ENCODE results near the gene NCK1.

NCK1 gene

DNA sequence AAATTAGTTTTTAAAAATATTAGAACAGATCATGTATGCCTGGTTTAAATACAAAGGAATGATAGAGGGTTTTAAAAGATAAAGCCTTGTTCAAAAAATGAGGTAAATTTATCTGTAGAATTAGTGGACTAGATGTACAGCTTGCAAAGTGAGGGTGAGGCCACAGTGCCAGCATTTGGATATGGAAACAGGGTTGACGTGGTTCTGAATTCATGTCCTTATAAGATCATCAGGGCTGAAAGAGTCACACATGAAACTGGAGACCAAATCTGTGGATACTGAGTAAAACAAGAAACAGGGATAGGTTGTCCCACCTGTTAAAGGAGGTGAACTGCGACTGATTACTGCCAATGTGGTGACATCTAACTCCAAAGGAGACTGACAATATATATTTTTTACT, 46.3 kb downstream of the NCK1 start:
- H3K4me1 Mint-ChIP-seq (ENCODE audit: low read depth) = peaks cover 51% of the 10 kb centered on the region
- H3K4me3 Mint-ChIP-seq = no peak overlapping the region
- H3K27ac Mint-ChIP-seq = no peak overlapping the region

DNA sequence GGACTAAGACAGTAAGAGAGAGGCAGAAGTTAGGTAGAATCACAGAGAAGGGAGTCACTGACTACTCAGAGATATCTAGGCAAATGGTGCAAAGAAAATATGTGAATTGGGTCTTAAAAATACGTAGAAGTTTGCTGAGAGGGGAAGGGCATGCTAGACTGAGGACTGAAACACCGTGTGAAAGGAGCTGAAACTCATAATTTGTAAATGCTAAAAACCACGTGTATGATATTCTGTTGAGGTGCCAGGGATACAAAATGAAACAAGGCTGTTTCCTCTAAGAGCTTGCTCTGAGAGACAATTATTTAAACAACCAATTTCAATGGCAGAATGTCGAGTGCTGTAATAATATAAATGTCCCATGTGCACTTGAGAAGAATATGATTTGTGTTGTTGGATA, 47.2 kb downstream of the NCK1 start:
- Mint-ChIP-seq H3K4me3 (no peak overlapping the region), H3K4me1 (ENCODE audit: low read depth) (peaks cover 53% of the 10 kb centered on the region), H3K9me3 (peaks cover 20% of the 10 kb centered on the region), H3K27me3 (ENCODE audit: low read depth) (no peaks in the 10 kb centered on the region), H3K27ac (peak overlapping the region; percentile 16), H3K36me3 (ENCODE audit: low read depth) (peaks cover 52% of the 10 kb centered on the region)
- no peak for DNase-seq (ENCODE audit: low spot score)

More for the DNA sequence above, 46.3 kb downstream of the NCK1 start:
- no peak for DNase-seq (ENCODE audit: low spot score)
- H3K36me3 Mint-ChIP-seq (ENCODE audit: low read depth) = peaks cover 50% of the 10 kb centered on the region
- no peaks in the 10 kb centered on the region for H3K27me3 Mint-ChIP-seq (ENCODE audit: low read depth)
- H3K9me3 Mint-ChIP-seq = peaks cover 26% of the 10 kb centered on the region

DNA sequence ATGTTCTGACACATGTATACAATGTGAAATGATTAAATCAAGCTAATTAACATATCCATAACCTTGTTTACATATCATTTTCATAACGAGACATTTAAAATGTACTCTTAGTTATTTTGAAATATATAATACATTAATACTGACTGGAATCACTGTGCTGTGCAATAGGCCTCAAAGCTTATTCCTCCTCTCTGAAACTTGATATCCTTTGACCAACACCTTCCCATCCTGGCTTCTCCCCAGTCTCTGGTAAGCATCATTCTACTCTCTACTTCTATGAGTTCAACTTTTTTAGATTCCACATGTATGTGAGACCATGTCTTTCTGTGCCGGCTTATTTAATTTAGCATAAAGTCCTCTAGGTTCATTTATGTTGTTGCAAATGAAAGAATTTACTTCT, 48.7 kb downstream of the NCK1 start:
- H3K27ac Mint-ChIP-seq = no peak overlapping the region
- H3K36me3 Mint-ChIP-seq (ENCODE audit: low read depth) = peaks cover 50% of the 10 kb centered on the region
- H3K27me3 Mint-ChIP-seq (ENCODE audit: low read depth) = no peaks in the 10 kb centered on the region
- DNase-seq (ENCODE audit: low spot score) = no peak
- H3K9me3 Mint-ChIP-seq = peaks cover 13% of the 10 kb centered on the region
- no peak overlapping the region for H3K4me3 Mint-ChIP-seq
- peaks cover 63% of the 10 kb centered on the region for H3K4me1 Mint-ChIP-seq (ENCODE audit: low read depth)

DNA sequence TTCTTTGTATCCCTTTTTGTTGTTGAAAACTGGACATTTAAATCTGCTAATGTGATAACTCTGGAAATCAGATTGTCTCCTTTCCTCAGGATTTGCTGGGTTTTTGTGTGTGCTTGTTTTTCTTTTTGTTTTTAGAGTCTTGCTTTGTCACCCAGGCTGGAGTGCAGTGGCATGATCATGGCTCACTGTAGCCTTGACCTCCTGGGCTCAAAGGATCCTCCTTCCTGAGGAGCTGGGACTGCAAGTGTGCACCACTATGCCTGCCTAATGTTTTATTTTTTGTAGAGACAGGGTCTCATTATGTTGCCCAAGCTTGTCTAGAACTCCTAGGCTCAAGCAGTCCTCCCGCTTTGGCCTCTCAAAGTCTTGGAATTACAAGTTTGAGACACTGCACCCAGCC, 51.2 kb downstream of the NCK1 start:
- no peak for DNase-seq (ENCODE audit: low spot score)
- no peak overlapping the region for H3K4me3 Mint-ChIP-seq
- H3K27ac Mint-ChIP-seq = no peak overlapping the region
- H3K36me3 Mint-ChIP-seq (ENCODE audit: low read depth) = peaks cover 51% of the 10 kb centered on the region
- peaks cover 61% of the 10 kb centered on the region for H3K4me1 Mint-ChIP-seq (ENCODE audit: low read depth)
- H3K27me3 Mint-ChIP-seq (ENCODE audit: low read depth) = no peaks in the 10 kb centered on the region
- H3K9me3 Mint-ChIP-seq = peaks cover 13% of the 10 kb centered on the region

DNA sequence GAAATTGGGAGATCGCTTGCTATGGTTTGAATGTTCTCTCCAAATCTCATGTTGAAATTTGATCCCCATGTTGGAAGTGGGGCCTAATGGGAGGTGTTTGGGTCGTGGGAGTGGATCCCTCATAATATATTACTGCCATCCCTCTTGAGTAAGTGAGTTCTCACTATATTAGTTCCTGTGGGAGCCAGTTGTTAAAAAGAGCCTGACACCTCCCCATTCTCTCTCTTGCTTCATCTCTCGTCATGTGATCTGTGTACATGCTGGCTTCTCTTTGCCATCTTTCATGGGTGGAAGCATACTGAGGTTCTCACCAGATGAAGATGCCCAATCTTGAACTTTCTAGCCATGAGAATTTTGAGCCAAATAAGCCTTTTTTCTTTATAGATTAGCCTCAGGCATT, 52.7 kb downstream of the NCK1 start:
- H3K36me3 Mint-ChIP-seq (ENCODE audit: low read depth) = peaks cover 57% of the 10 kb centered on the region
- no peaks in the 10 kb centered on the region for H3K27me3 Mint-ChIP-seq (ENCODE audit: low read depth)
- H3K27ac Mint-ChIP-seq = no peak overlapping the region
- H3K9me3 Mint-ChIP-seq = peaks cover 13% of the 10 kb centered on the region
- no peak overlapping the region for H3K4me3 Mint-ChIP-seq
- H3K4me1 Mint-ChIP-seq (ENCODE audit: low read depth) = peaks cover 61% of the 10 kb centered on the region
- no peak for DNase-seq (ENCODE audit: low spot score)

DNA sequence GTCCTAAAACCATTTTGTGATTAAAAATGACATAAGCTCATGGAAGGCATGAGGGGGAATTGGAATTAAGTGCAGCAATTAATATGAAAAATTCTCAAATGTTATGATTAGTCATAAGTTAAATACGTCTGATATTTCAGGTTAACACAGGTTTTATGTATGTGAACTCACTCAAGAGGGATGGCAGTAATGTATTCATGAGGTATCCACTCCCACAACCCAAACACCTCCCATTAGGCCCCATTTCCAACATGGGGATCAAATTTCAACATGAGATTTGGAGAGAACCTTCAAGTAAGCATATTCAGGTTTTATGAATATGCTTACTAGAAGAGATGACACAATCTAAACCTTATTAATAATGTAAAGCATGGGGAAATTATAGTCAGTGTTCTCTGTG, 54.2 kb downstream of the NCK1 start:
- H3K27ac Mint-ChIP-seq = no peak overlapping the region
- peaks cover 58% of the 10 kb centered on the region for H3K36me3 Mint-ChIP-seq (ENCODE audit: low read depth)
- no peak for DNase-seq (ENCODE audit: low spot score)
- no peak overlapping the region for H3K4me3 Mint-ChIP-seq
- H3K27me3 Mint-ChIP-seq (ENCODE audit: low read depth) = no peaks in the 10 kb centered on the region
- peaks cover 17% of the 10 kb centered on the region for H3K9me3 Mint-ChIP-seq
- H3K4me1 Mint-ChIP-seq (ENCODE audit: low read depth) = peaks cover 64% of the 10 kb centered on the region

DNA sequence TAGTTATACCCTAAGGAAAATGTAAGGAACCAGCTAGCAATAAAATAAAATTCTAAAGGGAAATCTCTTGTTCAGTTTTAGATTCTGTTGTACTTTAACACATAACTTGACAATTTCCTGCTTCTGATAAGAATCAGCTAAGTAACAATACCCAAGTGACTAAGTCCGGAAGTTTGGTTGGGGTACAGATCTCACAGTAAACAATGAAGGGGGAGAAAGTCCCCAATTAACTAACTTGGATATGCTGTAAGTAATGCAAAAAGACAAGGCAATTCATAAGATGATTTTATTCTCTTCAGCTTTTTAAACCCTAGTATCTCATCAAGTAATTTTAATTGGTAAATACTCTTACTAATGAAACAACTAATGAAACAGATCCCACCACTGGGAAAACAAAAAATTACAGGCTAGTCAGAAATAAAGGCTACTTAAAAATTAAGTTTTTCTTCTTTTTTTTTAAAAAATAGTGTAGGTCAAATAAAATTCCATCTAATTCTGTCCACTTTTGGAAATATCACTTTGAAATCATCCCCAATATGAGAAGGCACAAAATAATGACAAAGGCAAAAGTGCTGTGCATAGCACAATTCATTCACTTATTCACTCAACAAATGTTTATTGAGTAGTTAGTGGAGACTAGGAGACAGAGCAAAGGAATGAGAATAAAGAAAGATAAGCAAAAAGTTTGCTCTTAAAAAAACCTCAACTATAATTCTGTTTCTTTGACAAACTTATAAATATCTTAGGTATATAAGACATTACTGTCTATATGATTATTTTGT, 58.0 kb downstream of the NCK1 start:
- peak overlapping the region; percentile 70 for H3K27ac Mint-ChIP-seq
- peaks cover 44% of the 10 kb centered on the region for H3K36me3 Mint-ChIP-seq (ENCODE audit: low read depth)
- peak overlapping the region; percentile 64 for H3K4me3 Mint-ChIP-seq
- peaks cover 63% of the 10 kb centered on the region for H3K4me1 Mint-ChIP-seq (ENCODE audit: low read depth)
- peaks cover 8% of the 10 kb centered on the region for H3K9me3 Mint-ChIP-seq
- H3K27me3 Mint-ChIP-seq (ENCODE audit: low read depth) = no peaks in the 10 kb centered on the region
- DNase-seq (ENCODE audit: low spot score) = peak; percentile 17

DNA sequence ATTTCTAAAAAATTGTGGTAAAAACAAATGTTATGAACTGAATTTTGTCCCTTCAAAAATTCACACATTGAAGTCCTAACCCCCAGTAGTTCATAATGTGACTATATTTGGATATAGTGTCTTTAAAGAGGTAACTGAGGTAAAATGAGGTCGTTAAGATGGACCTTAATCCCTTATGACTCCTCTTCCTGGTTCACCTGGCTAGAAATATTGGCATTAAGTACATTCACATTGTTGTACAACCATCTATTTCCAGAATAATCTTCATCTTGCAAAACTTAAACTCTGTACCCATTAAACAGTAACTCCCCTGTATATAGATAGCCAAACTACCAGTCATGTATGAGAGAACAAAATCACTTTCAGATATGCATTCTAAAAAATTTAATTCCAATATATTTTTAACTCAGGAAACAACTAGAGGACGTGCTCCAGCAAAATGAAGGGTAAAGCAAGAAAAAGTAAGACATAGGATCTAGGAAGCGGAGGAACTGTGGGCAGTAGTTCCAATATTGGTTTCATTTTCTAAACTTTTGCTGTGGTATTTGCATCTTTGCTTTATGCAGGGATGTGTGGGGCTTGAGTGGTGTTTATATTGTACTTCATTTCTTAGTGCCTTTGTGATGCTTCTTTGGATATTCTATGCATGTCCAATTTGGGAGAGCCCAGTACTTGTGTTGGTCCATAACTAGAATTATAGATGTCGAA, 59.0 kb downstream of the NCK1 start:
- Mint-ChIP-seq H3K4me3 (peak overlapping the region; percentile 65), H3K4me1 (ENCODE audit: low read depth) (peaks cover 59% of the 10 kb centered on the region), H3K9me3 (peaks cover 8% of the 10 kb centered on the region), H3K36me3 (ENCODE audit: low read depth) (peaks cover 36% of the 10 kb centered on the region), H3K27ac (peak overlapping the region; percentile 72), H3K27me3 (ENCODE audit: low read depth) (no peaks in the 10 kb centered on the region)
- no peak for DNase-seq (ENCODE audit: low spot score)

DNA sequence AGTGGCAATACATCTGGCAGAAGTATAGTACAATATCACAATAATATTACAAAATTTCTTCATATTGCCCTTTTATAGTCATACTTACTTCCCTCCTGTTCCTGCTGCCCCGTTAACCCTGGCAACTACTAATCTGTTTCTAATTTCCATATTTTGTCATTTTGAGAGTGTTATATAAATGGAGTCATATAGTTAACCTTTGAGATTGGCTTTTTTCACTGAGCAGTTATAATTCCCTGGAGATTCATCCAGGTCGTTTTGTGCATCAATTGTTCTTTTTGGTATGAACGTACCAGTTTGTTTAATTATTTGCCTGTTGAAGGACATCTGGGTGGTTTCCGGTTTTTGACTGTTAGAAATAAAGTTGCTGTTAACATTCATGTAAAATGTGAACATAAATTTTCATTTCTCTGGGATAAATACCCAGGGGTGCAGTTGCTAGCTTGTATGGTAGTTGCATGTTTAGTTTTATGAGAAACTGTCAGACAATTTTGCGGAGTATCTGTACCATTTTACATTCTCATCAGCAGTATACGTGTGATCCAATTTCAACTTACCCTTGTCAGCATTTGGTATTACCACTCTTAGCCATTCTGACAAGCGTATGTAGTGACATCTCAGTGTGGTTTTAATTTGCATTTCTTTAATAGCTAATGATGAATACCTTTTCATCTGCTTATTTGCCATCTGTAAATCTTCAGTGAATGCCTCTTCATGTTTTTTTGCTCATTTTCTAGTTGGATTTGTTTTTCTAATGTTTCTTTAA, 63.6 kb downstream of the NCK1 start:
- Mint-ChIP-seq H3K4me1 (ENCODE audit: low read depth) (peaks cover 33% of the 10 kb centered on the region), H3K4me3 (no peak overlapping the region), H3K27me3 (ENCODE audit: low read depth) (no peaks in the 10 kb centered on the region), H3K36me3 (ENCODE audit: low read depth) (peaks cover 44% of the 10 kb centered on the region), H3K27ac (no peak overlapping the region), H3K9me3 (peaks cover 8% of the 10 kb centered on the region)
- DNase-seq (ENCODE audit: low spot score) = no peak

DNA sequence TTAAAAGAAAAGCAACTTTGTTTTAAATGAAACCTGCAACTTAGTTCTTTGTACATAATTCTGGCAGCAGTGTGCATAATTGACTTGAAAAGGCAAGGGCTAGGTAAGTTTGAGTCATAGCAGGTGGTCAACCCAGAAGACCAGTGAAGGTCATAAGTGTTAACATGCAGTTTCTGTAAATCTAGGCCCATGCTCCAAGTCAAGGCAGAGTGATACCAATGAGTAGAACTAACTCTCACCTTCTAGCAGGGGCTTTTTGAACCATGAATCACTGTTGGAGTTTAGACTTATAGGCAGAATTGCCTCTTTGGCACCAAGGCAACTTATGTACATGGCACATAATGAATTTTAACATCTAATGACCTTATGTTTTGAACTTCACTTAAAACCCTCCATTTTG, 66.2 kb downstream of the NCK1 start:
- DNase-seq (ENCODE audit: low spot score) = no peak
- Mint-ChIP-seq H3K9me3 (no peaks in the 10 kb centered on the region), H3K36me3 (ENCODE audit: low read depth) (peaks cover 41% of the 10 kb centered on the region), H3K4me3 (no peak overlapping the region), H3K27ac (no peak overlapping the region), H3K27me3 (ENCODE audit: low read depth) (no peaks in the 10 kb centered on the region), H3K4me1 (ENCODE audit: low read depth) (peaks cover 33% of the 10 kb centered on the region)

DNA sequence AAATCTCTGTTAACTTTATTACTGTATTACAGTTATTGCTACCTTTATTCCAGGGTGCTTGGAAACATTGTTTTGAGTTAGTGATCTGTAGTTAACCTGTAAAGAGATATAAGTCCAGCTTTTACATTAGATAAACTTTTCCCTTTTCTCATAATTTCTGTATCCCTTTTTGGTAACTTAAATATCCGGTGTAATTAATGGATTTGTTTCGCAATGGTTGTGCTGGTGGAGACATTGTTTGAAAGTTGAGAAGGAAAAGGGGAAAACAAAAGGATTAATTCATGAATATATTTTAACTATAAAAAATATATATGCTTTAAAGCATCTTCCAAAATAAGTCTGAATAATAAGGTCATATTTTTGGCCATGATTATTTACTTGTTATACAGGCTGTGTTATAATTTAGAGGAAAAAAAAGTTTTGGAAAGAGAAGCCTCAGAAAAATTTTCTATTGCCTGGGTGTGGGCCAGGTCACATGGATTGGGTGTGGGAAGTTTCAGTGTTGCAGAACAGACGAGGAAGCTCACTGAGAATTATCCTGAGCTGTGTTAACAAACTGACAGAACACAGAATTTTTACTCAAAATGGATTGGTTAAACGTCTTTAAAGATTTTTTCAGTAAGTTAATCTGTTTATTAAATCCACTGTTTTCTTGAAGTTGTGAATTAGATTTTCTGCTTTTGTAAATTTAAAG, 68.1 kb downstream of the NCK1 start:
- H3K9me3 Mint-ChIP-seq = peaks cover 4% of the 10 kb centered on the region
- H3K27me3 Mint-ChIP-seq (ENCODE audit: low read depth) = no peaks in the 10 kb centered on the region
- DNase-seq (ENCODE audit: low spot score) = no peak
- H3K4me3 Mint-ChIP-seq = no peak overlapping the region
- no peak overlapping the region for H3K27ac Mint-ChIP-seq
- H3K36me3 Mint-ChIP-seq (ENCODE audit: low read depth) = peaks cover 52% of the 10 kb centered on the region
- peaks cover 31% of the 10 kb centered on the region for H3K4me1 Mint-ChIP-seq (ENCODE audit: low read depth)

DNA sequence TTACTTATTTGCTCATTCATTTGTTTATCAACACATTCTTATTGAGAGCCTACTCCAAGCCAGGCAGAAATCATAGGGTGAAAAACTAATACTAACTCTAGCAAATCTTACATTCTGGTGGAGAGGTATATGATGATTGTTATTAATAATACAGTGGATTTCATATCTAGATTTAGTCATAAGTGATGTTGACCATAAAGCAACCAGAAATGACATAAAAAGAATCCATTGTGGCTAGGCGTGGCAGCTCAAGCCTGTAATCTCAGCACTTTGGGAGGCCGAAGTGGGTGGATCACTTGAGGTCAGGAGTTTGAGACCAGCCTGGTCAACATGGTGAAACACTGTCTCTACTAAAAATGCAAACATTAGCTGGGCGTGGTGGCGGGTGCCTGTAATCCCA, 69.6 kb downstream of the NCK1 start:
- no peak overlapping the region for H3K4me3 Mint-ChIP-seq
- peaks cover 30% of the 10 kb centered on the region for H3K4me1 Mint-ChIP-seq (ENCODE audit: low read depth)
- H3K27me3 Mint-ChIP-seq (ENCODE audit: low read depth) = no peaks in the 10 kb centered on the region
- no peak overlapping the region for H3K27ac Mint-ChIP-seq
- DNase-seq (ENCODE audit: low spot score) = no peak
- peaks cover 7% of the 10 kb centered on the region for H3K9me3 Mint-ChIP-seq
- peaks cover 60% of the 10 kb centered on the region for H3K36me3 Mint-ChIP-seq (ENCODE audit: low read depth)

DNA sequence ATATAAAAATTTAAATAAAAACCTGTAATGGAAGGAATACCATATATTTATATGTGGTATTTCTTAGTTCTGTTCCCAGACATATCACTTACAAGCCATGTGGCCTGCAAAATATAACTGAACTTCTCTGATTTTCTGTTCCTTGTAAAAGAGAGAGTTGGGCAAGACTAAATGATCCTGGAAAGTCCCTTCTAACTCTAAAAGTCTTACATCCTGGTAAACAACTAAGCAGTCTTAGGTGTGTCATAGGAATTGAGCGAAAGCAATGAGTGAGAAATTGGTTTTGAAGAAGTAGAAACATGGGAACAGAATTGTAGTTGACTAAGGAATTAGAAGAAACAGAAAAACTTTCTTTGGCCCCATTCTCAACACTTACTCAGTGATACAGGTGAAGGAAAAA, 70.5 kb downstream of the NCK1 start:
- Mint-ChIP-seq H3K9me3 (peaks cover 11% of the 10 kb centered on the region), H3K36me3 (ENCODE audit: low read depth) (peaks cover 64% of the 10 kb centered on the region), H3K4me1 (ENCODE audit: low read depth) (peaks cover 31% of the 10 kb centered on the region), H3K27ac (peak overlapping the region; percentile 60), H3K27me3 (ENCODE audit: low read depth) (no peaks in the 10 kb centered on the region), H3K4me3 (no peak overlapping the region)
- DNase-seq (ENCODE audit: low spot score) = no peak

Data from T-helper 2 cell treated with Interferon-gamma antibody and Interleukin-4, amounts not matched to agents 5 μg/mL and 100 μg/mL, for 36 hours (primary cell).